HEK293T (cell line): ENCODE data around the gene ALCAM.

Experiments used
- CTCF ChIA-PET: fragments of 350-600 bp; formaldehyde crosslinking; extraction: SDS; loops from one replicate; lab custom pipeline; 2021; ENCODE audit warnings: antibody characterized with exemption, inconsistent platforms; lab: Yijun Ruan, JAX
- POLR2A ChIA-PET: fragments of 350-600 bp; formaldehyde crosslinking; extraction: SDS; loops from one replicate; lab custom pipeline; 2020; ENCODE audit warnings: antibody characterized with exemption, inconsistent platforms; lab: Yijun Ruan, JAX
- DNase-seq: peaks from one replicate; pipeline ENCODE4 v3.0.0; 2012; ENCODE audit warnings: mixed read lengths; ENCODE audit errors: extremely low spot score
- ARNT ChIP-seq: fragments of 450-650 bp; IDR thresholded peaks from 2 replicates; pipeline ENCODE4 v1.6.1; 2017; ENCODE audit warnings: mild to moderate bottlenecking
- BHLHE40 ChIP-seq: fragments of 450-650 bp; IDR thresholded peaks from 2 replicates; pipeline ENCODE4 v1.6.1; 2016; ENCODE audit warnings: mild to moderate bottlenecking, moderate library complexity, borderline replicate concordance
- CTBP1 ChIP-seq: fragments of 450-650 bp; IDR thresholded peaks from 2 replicates; pipeline ENCODE4 v1.6.1; 2016; ENCODE audit warnings: borderline replicate concordance
- ELF4 ChIP-seq: fragments of 450-650 bp; IDR thresholded peaks from 2 replicates; pipeline ENCODE4 v1.6.1; 2017; ENCODE audit warnings: antibody characterized with exemption
- FOXA1 ChIP-seq: fragments of 450-650 bp; IDR thresholded peaks from 2 replicates; pipeline ENCODE4 v1.6.1; 2016; ENCODE audit warnings: mild to moderate bottlenecking
- FOXK2 ChIP-seq: fragments of 450-650 bp; IDR thresholded peaks from 2 replicates; pipeline ENCODE4 v1.6.1; 2016; ENCODE audit warnings: mild to moderate bottlenecking
- FOXM1 ChIP-seq: fragments of 450-650 bp; IDR thresholded peaks from 2 replicates; pipeline ENCODE4 v1.6.1; 2017; ENCODE audit warnings: mild to moderate bottlenecking, borderline replicate concordance
- HDGF ChIP-seq: fragments of 450-650 bp; IDR thresholded peaks from 2 replicates; pipeline ENCODE4 v1.6.1; 2017; ENCODE audit warnings: antibody characterized with exemption, borderline replicate concordance
- L3MBTL2 ChIP-seq: fragments of 450-650 bp; conservative IDR thresholded peaks from 2 replicates; pipeline ENCODE4 v1.6.1; 2016; ENCODE audit warnings: mild to moderate bottlenecking
- LEF1 ChIP-seq: fragments of 450-650 bp; IDR thresholded peaks from 2 replicates; pipeline ENCODE4 v1.6.1; 2017; ENCODE audit warnings: mild to moderate bottlenecking, borderline replicate concordance
- NFRKB ChIP-seq: fragments of 450-650 bp; IDR thresholded peaks from 2 replicates; pipeline ENCODE4 v1.6.1; 2016; ENCODE audit warnings: mild to moderate bottlenecking, moderate library complexity
- SP1 ChIP-seq: fragments of 450-650 bp; IDR thresholded peaks from 2 replicates; pipeline ENCODE4 v1.6.1; 2017
- SUZ12 ChIP-seq: fragments of 450-650 bp; IDR thresholded peaks from 2 replicates; pipeline ENCODE4 v1.6.1; 2016; ENCODE audit warnings: mild to moderate bottlenecking
- TARDBP ChIP-seq: fragments of 450-650 bp; IDR thresholded peaks from 2 replicates; pipeline ENCODE4 v1.6.1; 2016
- ZNF384 ChIP-seq: fragments of 450-650 bp; IDR thresholded peaks from 2 replicates; pipeline ENCODE4 v1.6.1; 2016
- TF ChIP-seq, protein P1 (sequence below): fragments of 450-650 bp; IDR thresholded peaks from 2 replicates; pipeline ENCODE4 v1.6.1; 2016

The ALCAM gene

DNA sequence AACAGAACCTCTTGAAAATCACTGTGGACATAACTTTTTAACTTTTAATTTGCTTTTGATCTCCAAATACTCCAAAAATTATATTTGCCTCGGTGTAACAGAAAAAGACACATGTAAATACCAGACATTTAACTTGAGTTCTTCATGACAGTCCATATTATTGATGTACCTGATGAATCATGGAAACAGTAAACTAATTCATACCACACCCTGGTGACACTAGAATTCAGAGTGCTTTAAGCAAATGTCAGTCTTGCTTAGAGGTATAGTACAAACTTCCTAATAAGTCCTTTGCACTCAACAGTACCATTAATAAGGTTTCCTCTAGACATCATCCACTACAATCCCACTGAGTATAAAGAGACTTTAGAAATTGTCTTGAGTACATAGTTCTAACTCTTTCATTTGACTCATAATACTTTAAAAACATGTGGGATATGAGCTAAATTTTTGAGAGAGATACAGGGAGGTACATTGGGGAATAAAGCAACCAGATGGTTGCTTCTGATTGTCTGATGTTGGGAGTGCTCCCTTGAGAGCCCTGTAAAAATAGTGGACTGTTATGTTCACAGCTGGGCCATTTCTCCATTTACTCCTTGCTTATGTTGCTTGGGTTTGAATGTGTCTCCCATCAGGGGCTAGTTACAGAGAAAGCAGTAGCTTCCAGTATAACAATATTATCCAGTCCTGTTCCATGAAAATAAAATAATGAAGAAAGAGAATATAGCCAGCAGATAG lies 175.7 kb downstream of the ALCAM start:
- CTCF ChIA-PET = interaction anchor here (0.5 kb wide), 1 partner anchor 637 kb away, joined by 4 read pairs; no protein-coding TSS in a partner anchor
- TF ChIP-seq SP1 (no peak), FOXA1 (no peak), ZNF384 (no peak), ARNT (no peak), ELF4 (no peak), TARDBP (no peak), CTBP1 (no peak), FOXM1 (no peak), SUZ12 (no peak), BHLHE40 (no peak), FOXK2 (no peak), LEF1 (no peak)
- TF ChIP-seq, protein P1, sequence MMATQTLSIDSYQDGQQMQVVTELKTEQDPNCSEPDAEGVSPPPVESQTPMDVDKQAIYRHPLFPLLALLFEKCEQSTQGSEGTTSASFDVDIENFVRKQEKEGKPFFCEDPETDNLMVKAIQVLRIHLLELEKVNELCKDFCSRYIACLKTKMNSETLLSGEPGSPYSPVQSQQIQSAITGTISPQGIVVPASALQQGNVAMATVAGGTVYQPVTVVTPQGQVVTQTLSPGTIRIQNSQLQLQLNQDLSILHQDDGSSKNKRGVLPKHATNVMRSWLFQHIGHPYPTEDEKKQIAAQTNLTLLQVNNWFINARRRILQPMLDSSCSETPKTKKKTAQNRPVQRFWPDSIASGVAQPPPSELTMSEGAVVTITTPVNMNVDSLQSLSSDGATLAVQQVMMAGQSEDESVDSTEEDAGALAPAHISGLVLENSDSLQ = no peak
- no peak for DNase-seq
- POLR2A ChIA-PET = no interaction called here

DNA sequence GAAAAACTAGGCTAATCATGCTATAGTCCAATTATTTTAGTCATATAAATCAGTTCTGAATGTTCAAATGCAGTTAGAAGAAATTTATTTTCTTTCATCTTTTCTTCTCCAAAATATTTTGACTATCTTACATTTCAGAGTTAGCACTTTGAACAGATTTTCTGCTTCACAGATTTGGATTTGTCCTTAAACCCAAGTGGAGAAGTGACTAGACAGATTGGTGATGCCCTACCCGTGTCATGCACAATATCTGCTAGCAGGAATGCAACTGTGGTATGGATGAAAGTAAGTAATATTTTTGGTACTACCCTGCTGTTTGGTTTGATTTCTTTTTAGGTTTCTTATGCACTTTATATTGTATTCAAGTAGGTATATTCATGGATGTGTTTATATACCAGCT lies 178.3 kb downstream of the ALCAM start:
- TF ChIP-seq, protein P1 = no peak
- TF ChIP-seq ELF4 (no peak), L3MBTL2 (no peak), ARNT (no peak), SP1 (no peak), CTBP1 (no peak), LEF1 (no peak), FOXK2 (no peak), FOXA1 (no peak), TARDBP (no peak), HDGF (no peak)
- ChIA-PET CTCF (no interaction called here), POLR2A (no interaction called here)
- DNase-seq = no peak

DNA sequence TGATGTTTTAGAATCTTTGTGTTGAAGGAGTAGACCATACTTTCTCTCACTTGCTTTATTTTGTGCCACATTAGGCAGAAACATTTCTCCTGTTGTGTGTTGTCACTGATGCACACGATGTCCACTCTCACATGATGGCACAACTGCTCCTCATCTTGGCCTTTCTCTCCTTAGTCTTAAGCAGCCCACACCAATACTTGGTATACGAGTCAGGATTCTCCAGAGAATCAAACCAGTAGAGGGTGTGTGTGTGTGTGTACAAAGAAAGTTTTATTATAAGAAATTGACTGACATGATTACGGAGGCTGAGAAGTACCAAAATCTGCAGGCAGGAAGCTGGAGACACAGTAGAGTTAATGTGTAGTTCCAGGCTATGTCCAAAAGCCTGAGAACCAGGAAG lies 187.1 kb downstream of the ALCAM start:
- no peak for DNase-seq
- TF ChIP-seq L3MBTL2 (no peak), FOXM1 (no peak), CTBP1 (no peak), BHLHE40 (no peak), SP1 (no peak), NFRKB (no peak), FOXA1 (no peak), HDGF (no peak), ZNF384 (no peak), TARDBP (no peak), LEF1 (no peak), SUZ12 (no peak), ELF4 (no peak), ARNT (no peak), FOXK2 (no peak)
- TF ChIP-seq, protein P1 = no peak
- CTCF ChIA-PET = no interaction called here
- POLR2A ChIA-PET = no interaction called here

DNA sequence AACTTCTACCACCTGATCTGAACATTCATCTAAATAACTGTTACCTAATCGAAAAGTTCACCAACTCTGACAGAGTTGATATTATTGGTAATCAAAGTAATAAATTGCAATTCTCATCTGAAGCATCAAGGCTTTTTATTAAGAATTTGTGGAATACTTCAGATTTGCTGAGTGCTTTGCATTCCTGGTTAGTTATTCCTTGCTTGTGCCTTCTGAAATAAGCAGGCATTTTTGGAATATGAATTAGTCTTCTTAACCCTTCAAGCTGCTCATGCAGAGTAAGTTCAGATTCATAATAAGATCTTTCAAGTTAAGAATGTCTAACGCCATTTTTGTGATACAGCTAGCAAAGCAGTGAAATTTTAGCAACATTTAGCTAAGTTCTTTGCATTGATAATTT lies 188.5 kb downstream of the ALCAM start:
- no peak for DNase-seq
- TF ChIP-seq FOXM1 = no peak
- no peak for TF ChIP-seq HDGF
- TF ChIP-seq NFRKB = no peak
- no peak for TF ChIP-seq SUZ12
- TF ChIP-seq CTBP1 = no peak
- no peak for TF ChIP-seq ARNT
- no peak for TF ChIP-seq FOXK2
- TF ChIP-seq ZNF384 = no peak
- TF ChIP-seq, protein P1 = no peak
- no peak for TF ChIP-seq TARDBP
- no peak for TF ChIP-seq BHLHE40
- TF ChIP-seq LEF1 = no peak
- no peak for TF ChIP-seq SP1
- TF ChIP-seq L3MBTL2 = no peak
- POLR2A ChIA-PET = no interaction called here

DNA sequence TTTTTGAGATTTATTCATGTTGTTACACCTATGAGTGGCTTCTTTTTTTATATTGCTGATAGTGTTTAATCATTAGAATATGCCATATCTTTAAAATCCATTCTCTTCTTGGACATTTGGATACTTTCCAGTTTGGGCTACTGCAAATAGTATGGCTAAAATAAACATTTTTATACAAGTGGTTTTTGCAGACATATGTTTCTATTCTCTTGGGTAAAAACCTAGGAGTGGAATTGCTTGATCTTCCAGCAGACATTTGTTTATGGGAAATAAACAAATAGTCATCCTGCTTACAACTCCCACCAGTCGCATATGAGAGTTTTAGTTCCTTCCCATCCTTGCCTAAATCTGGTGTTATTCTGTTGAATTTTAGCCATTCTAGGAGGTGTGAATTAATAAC lies 193.1 kb downstream of the ALCAM start:
- TF ChIP-seq HDGF (no peak), ZNF384 (no peak), FOXK2 (no peak), ELF4 (no peak), ARNT (no peak), CTBP1 (no peak), FOXA1 (no peak), L3MBTL2 (no peak), SUZ12 (no peak), NFRKB (no peak), TARDBP (no peak)
- TF ChIP-seq, protein P1 = no peak
- DNase-seq = no peak
- CTCF ChIA-PET = no interaction called here
- POLR2A ChIA-PET = no interaction called here

More for the DNA sequence above, 188.5 kb downstream of the ALCAM start:
- CTCF ChIA-PET = no interaction called here
